ENCODE results near the gene PKP3. TPM values are rescaled to one million over a fixed set of nuclear protein-coding genes. Genes with fewer than 3 reads are reported as not detected.

Gene PKP3
- total RNA-seq, 1 donor from 2014 or later, result 117 TPM

GRCh38 chr11:394858-395655 lies 1.0 kb downstream of the PKP3 start:
- Histone ChIP-seq H3K36me3 (no peaks in the 10 kb centered on the region), H3K4me3 (peak overlapping the region in 1 of 2 donors; percentile 45), H3K27me3 (no peaks in the 10 kb centered on the region), H3K9me3 (no peaks in the 10 kb centered on the region), H3K4me1 (peaks cover 33% of the 10 kb centered on the region), H3K27ac (peak overlapping the region; percentile 62)
- DNase-seq (ENCODE audit: extremely low spot score in 2 of 2), result no peak
- TF ChIP-seq POLR2A (IDR thresholded peaks at IDR 0.05) (no peak), CTCF (IDR thresholded peaks at IDR 0.05) (no peak), POLR2AphosphoS5 (IDR thresholded peaks at IDR 0.05; ENCODE audit: insufficient read depth in 1 of 2, low read depth in 1 of 2) (no peak)
- intact Hi-C loops (cut with DNase I), result no loop called here

- Histone ChIP-seq H3K36me3 (no peaks in the 10 kb centered on the region), H3K27me3 (no peaks in the 10 kb centered on the region), H3K9me3 (no peaks in the 10 kb centered on the region), H3K27ac (peak overlapping the region; percentile 62), H3K4me3 (peak overlapping the region in 1 of 2 donors; percentile 45), H3K4me1 (peaks cover 37% of the 10 kb centered on the region)
- DNase-seq (ENCODE audit: extremely low spot score in 2 of 2), result no peak
- no peak for TF ChIP-seq CTCF (IDR thresholded peaks at IDR 0.05)
- TF ChIP-seq POLR2AphosphoS5 (IDR thresholded peaks at IDR 0.05; ENCODE audit: insufficient read depth in 1 of 2, low read depth in 1 of 2), result no peak
- TF ChIP-seq POLR2A (IDR thresholded peaks at IDR 0.05), result no peak
- intact Hi-C loops (cut with DNase I), result no loop called here
Measured at GRCh38 chr11:395866-396265, 1.9 kb downstream of the PKP3 start.

- Histone ChIP-seq H3K4me3 (peak overlapping the region; percentile 33 to 36), H3K4me1 (peaks cover 37% of the 10 kb centered on the region), H3K36me3 (no peaks in the 10 kb centered on the region), H3K9me3 (no peaks in the 10 kb centered on the region), H3K27me3 (no peaks in the 10 kb centered on the region), H3K27ac (no peak overlapping the region)
- DNase-seq (ENCODE audit: extremely low spot score in 2 of 2), result no peak
- intact Hi-C loops (cut with DNase I), result no loop called here
- TF ChIP-seq POLR2A (IDR thresholded peaks at IDR 0.05) (no peak), POLR2AphosphoS5 (IDR thresholded peaks at IDR 0.05; ENCODE audit: insufficient read depth in 1 of 2, low read depth in 1 of 2) (no peak), CTCF (IDR thresholded peaks at IDR 0.05) (no peak)
Measured at GRCh38 chr11:396511-396947, 2.5 kb downstream of the PKP3 start.

GRCh38 chr11:396948-397548 lies 3.0 kb downstream of the PKP3 start:
- Histone ChIP-seq H3K4me3 (peak overlapping the region; percentile 33 to 36), H3K9me3 (no peaks in the 10 kb centered on the region), H3K27me3 (no peaks in the 10 kb centered on the region), H3K4me1 (peaks cover 37% of the 10 kb centered on the region), H3K27ac (no peak overlapping the region), H3K36me3 (no peaks in the 10 kb centered on the region)
- DNase-seq (ENCODE audit: extremely low spot score in 2 of 2), result no peak
- TF ChIP-seq POLR2A (IDR thresholded peaks at IDR 0.05) (no peak), CTCF (IDR thresholded peaks at IDR 0.05) (peak; percentile 25 to 44 (median 37)), POLR2AphosphoS5 (IDR thresholded peaks at IDR 0.05; ENCODE audit: insufficient read depth in 1 of 2, low read depth in 1 of 2) (peak in 1 of 2 donors; percentile 25)
- intact Hi-C loops (cut with DNase I), result no loop called here

GRCh38 chr11:398826-399225 lies 4.8 kb downstream of the PKP3 start:
- no peak overlapping the region for H3K4me3 ChIP-seq
- TF ChIP-seq CTCF (IDR thresholded peaks at IDR 0.05) (no peak), POLR2A (IDR thresholded peaks at IDR 0.05) (no peak), POLR2AphosphoS5 (IDR thresholded peaks at IDR 0.05; ENCODE audit: insufficient read depth in 1 of 2, low read depth in 1 of 2) (no peak)

More at GRCh38 chr11:398826-399225, 4.8 kb downstream of the PKP3 start:
- H3K4me1 ChIP-seq, result peaks cover 37% of the 10 kb centered on the region
- no peak overlapping the region for H3K27ac ChIP-seq
- intact Hi-C loops (cut with DNase I), result no loop called here
- no peaks in the 10 kb centered on the region for H3K9me3 ChIP-seq
- peaks cover 0 to 8% of the 10 kb centered on the region in 2 donors for H3K36me3 ChIP-seq
- DNase-seq (ENCODE audit: extremely low spot score in 2 of 2), result no peak
- no peaks in the 10 kb centered on the region for H3K27me3 ChIP-seq

Measured in vagina (tissue), 2 donors.